ENCODE data around the gene VTI1A. TPM values are rescaled to one million over a fixed set of nuclear protein-coding genes. Genes with fewer than 3 reads are reported as not detected.

VTI1A gene
- polyA plus RNA-seq, 1 of the 3 experiments (the other 2 are of a cell fraction) = 8.3 TPM

GRCh38 chr10:112838784-112839481 lies 391.9 kb downstream of the VTI1A start:
- no peaks in the 10 kb centered on the region for H3K79me2 ChIP-seq (ENCODE audit: insufficient read depth)
- CTCF ChIA-PET = interaction anchor here (1.7 kb wide), 1 partner anchor 11 kb away, joined by 5 read pairs; no protein-coding TSS in a partner anchor
- no peak for DNase-seq
- H3K9me2 ChIP-seq = no peaks in the 10 kb centered on the region
- H3K9me3 ChIP-seq = no peaks in the 10 kb centered on the region
- no peaks in the 10 kb centered on the region for H3K27me3 ChIP-seq (ENCODE audit: insufficient read depth)
- H3K9ac ChIP-seq = no peak overlapping the region
- no peak overlapping the region for H2AFZ ChIP-seq (ENCODE audit: low read depth)
- TF ChIP-seq SMC3 (IDR thresholded peaks at IDR 0.05; ENCODE audit: low read depth, low read length) (no peak), EZH2phosphoT487 (IDR thresholded peaks at IDR 0.05; ENCODE audit: borderline replicate concordance, low read depth) (no peak), TEAD4 (IDR thresholded peaks at IDR 0.05; ENCODE audit: borderline replicate concordance, insufficient read depth) (no peak), MAX (IDR thresholded peaks at IDR 0.05; ENCODE audit: low read depth) (no peak), RXRA (IDR thresholded peaks at IDR 0.05; ENCODE audit: borderline replicate concordance, low read depth) (no peak), RFX5 (IDR thresholded peaks at IDR 0.05; ENCODE audit: low read length) (no peak), USF2 (IDR thresholded peaks at IDR 0.05; ENCODE audit: borderline replicate concordance, low read depth, low read length) (no peak), FOXM1 (IDR thresholded peaks at IDR 0.05; ENCODE audit: low read depth) (no peak), JUND (IDR thresholded peaks at IDR 0.05) (no peak), TAF1 (IDR thresholded peaks at IDR 0.05; ENCODE audit: borderline replicate concordance, low read depth, low read length) (no peak), FOXJ3 (CRISPR knock-in tag; IDR thresholded peaks at IDR 0.05) (no peak)
- TF ChIP-seq, protein P1, sequence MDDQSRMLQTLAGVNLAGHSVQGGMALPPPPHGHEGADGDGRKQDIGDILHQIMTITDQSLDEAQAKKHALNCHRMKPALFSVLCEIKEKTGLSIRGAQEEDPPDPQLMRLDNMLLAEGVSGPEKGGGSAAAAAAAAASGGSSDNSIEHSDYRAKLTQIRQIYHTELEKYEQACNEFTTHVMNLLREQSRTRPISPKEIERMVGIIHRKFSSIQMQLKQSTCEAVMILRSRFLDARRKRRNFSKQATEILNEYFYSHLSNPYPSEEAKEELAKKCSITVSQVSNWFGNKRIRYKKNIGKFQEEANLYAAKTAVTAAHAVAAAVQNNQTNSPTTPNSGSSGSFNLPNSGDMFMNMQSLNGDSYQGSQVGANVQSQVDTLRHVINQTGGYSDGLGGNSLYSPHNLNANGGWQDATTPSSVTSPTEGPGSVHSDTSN (IDR thresholded peaks at IDR 0.05) = no peak
- WGBS (ENCODE audit: low lambda C conversion rate) = 86% methylated on average over 12 of the region's 15 CpGs
- no peak overlapping the region for H3K4me2 ChIP-seq
- no peaks in the 10 kb centered on the region for H3F3A ChIP-seq (replicated peaks; ENCODE audit: insufficient read depth)
- no peaks in the 10 kb centered on the region for H3K36me3 ChIP-seq (replicated peaks in 1 of 2; ENCODE audit: control insufficient read depth in 1 of 2, insufficient read depth in 2 of 2, low read length in 1 of 2)
- no peak overlapping the region for H3K4me3 ChIP-seq (ENCODE audit: low read depth in 2 of 2, low read length in 1 of 2)
- peaks cover 0 to 7% of the 10 kb centered on the region in 2 experiments; a peak in 1 of 4 replicates for H3K4me1 ChIP-seq (ENCODE audit: control insufficient read depth in 1 of 2, insufficient read depth in 2 of 2, low read depth in 1 of 2, low read length in 1 of 2)
- H3K27ac ChIP-seq (ENCODE audit: low read depth in 2 of 2, low read length in 1 of 2) = no peak overlapping the region
- POLR2A ChIA-PET = no interaction called here
- H4K20me1 ChIP-seq (ENCODE audit: insufficient read depth) = no peaks in the 10 kb centered on the region

DNA sequence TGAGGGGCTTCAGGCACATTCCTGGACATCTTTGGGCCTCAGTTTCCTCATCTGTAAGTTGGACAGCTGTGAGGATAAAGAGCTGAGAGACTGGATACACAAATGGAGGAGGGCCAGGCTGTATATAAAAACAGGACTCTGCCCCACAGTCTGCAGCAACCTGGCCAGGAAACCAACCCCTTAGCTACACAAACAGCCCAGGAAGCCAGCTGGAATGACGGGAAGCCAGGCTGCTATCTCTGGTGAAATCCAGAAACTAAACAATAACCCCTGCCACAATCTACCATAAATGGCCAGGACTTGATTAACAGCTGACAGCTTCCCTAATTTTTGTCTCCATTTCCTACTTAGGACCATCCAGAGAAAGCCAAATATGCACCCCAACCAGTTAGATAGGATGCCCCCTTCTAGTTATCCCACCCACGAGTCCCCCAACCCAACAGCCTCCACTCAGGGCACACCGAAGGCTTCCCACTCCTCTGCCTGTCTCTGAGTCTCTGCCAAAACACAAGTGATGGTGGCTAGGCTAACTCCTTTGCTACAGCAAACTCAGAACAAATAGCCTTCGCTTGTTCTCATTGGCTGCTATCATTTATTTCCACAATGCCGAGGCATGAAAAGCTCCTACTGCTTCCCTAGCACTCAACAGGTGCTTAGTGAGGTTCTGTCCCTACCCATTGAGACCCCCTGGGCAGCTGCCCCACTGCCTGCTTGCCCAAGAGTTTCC lies 393.1 kb downstream of the VTI1A start:
- Histone ChIP-seq H3K9ac (no peak overlapping the region), H3K4me2 (no peak overlapping the region), H3K9me2 (no peaks in the 10 kb centered on the region), H3K79me2 (ENCODE audit: insufficient read depth) (no peaks in the 10 kb centered on the region), H2AFZ (ENCODE audit: low read depth) (no peak overlapping the region), H3K27ac (ENCODE audit: low read depth in 2 of 2, low read length in 1 of 2) (no peak overlapping the region), H3K4me1 (ENCODE audit: control insufficient read depth in 1 of 2, insufficient read depth in 2 of 2, low read depth in 1 of 2, low read length in 1 of 2) (peaks cover 0 to 7% of the 10 kb centered on the region in 2 experiments; a peak in 1 of 4 replicates), H3K27me3 (ENCODE audit: insufficient read depth) (no peaks in the 10 kb centered on the region), H3K9me3 (no peaks in the 10 kb centered on the region), H3F3A (replicated peaks; ENCODE audit: insufficient read depth) (no peaks in the 10 kb centered on the region), H3K36me3 (replicated peaks in 1 of 2; ENCODE audit: control insufficient read depth in 1 of 2, insufficient read depth in 2 of 2, low read length in 1 of 2) (no peaks in the 10 kb centered on the region), H4K20me1 (ENCODE audit: insufficient read depth) (no peaks in the 10 kb centered on the region), H3K4me3 (ENCODE audit: low read depth in 2 of 2, low read length in 1 of 2) (no peak overlapping the region)
- POLR2A ChIA-PET = no interaction called here
- 70% methylated on average over 4 of the region's 5 CpGs for WGBS (ENCODE audit: low lambda C conversion rate)
- no peak for DNase-seq
- CTCF ChIA-PET = interaction anchor here (1.7 kb wide), 1 partner anchor 10 kb away, joined by 5 read pairs; no protein-coding TSS in a partner anchor
- TF ChIP-seq EZH2phosphoT487 (IDR thresholded peaks at IDR 0.05; ENCODE audit: borderline replicate concordance, low read depth) = no peak
- TF ChIP-seq SIN3A (IDR thresholded peaks at IDR 0.05; ENCODE audit: borderline replicate concordance, low read depth, low read length) = no peak
- TF ChIP-seq NRF1 (IDR thresholded peaks at IDR 0.05; ENCODE audit: low read depth, low read length) = no peak
- no peak for TF ChIP-seq USF1 (IDR thresholded peaks at IDR 0.05; ENCODE audit: borderline replicate concordance, low read depth)
- no peak for TF ChIP-seq RXRA (IDR thresholded peaks at IDR 0.05; ENCODE audit: borderline replicate concordance, low read depth)
- TF ChIP-seq JUND (IDR thresholded peaks at IDR 0.05) = no peak
- TF ChIP-seq MEF2A (IDR thresholded peaks at IDR 0.05; ENCODE audit: borderline replicate concordance, low read depth) = no peak
- no peak for TF ChIP-seq USF2 (IDR thresholded peaks at IDR 0.05; ENCODE audit: borderline replicate concordance, low read depth, low read length)
- no peak for TF ChIP-seq ZBTB33 (IDR thresholded peaks at IDR 0.05; ENCODE audit: borderline replicate concordance, low read depth)
